GM18867 (cell line): ENCODE data around the gene ARPIN.
"Not testable (repeated sequence)": the region's sequence is repeated elsewhere in the genome, so short reads cannot be mapped to it uniquely, and the experiment has no call there.

Experiments
- ATAC-seq: cut with Tn5 transposase; IDR thresholded peaks from one replicate; pipeline ENCODE4 v1.9.1; 2021; ENCODE audit warnings: mild to moderate bottlenecking, moderate library complexity; ENCODE audit not compliant: unreplicated experiment

Gene ARPIN

GRCh38 chr15:89910891-89911626, 1.7 kb downstream of the ARPIN start:
- no peak for ATAC-seq

- no peak for ATAC-seq
Observed at GRCh38 chr15:89909611-89910010, 3.1 kb downstream of the ARPIN start.

- no peak for ATAC-seq
Observed at GRCh38 chr15:89908226-89908625, 4.5 kb downstream of the ARPIN start.

GRCh38 chr15:89907289-89907688, 5.5 kb downstream of the ARPIN start:
- ATAC-seq, result no peak

GRCh38 chr15:89905846-89906378, 6.8 kb downstream of the ARPIN start:
- ATAC-seq, result no peak

- ATAC-seq, result no peak
Observed at GRCh38 chr15:89904519-89904918, 8.2 kb downstream of the ARPIN start.

GRCh38 chr15:89903858-89904130, 9.0 kb downstream of the ARPIN start:
- ATAC-seq, result no peak

GRCh38 chr15:89903015-89903857, 9.5 kb downstream of the ARPIN start:
- no peak for ATAC-seq

- ATAC-seq, result no peak
Observed at GRCh38 chr15:89900849-89901248, 11.9 kb downstream of the ARPIN start.

GRCh38 chr15:89899951-89900567, 12.7 kb downstream of the ARPIN start:
- no peak for ATAC-seq

- ATAC-seq, result no peak
Observed at GRCh38 chr15:89899295-89899945, 13.3 kb downstream of the ARPIN start.

GRCh38 chr15:89898614-89899294, 14.0 kb downstream of the ARPIN start:
- peak; percentile 42 for ATAC-seq

- no peak for ATAC-seq
Observed at GRCh38 chr15:89898146-89898545, 14.6 kb downstream of the ARPIN start.

- ATAC-seq, result peak; percentile 90
Observed at GRCh38 chr15:89893696-89894447, 18.9 kb downstream of the ARPIN start, which contains the start of gene AP3S2. AP3S2 (minus strand) TSS chr15:89893994; CDS start chr15:89893949, 45 bp downstream.

- no peak for ATAC-seq
Observed at GRCh38 chr15:89893027-89893426, 19.7 kb downstream of the ARPIN start.

GRCh38 chr15:89888214-89888804, 24.4 kb downstream of the ARPIN start:
- no peak for ATAC-seq

GRCh38 chr15:89885611-89886010, 27.1 kb downstream of the ARPIN start:
- ATAC-seq, result no peak

GRCh38 chr15:89885179-89885578, 27.6 kb downstream of the ARPIN start:
- ATAC-seq, result not testable (repeated sequence)

GRCh38 chr15:89883518-89883917, 29.2 kb downstream of the ARPIN start:
- ATAC-seq, result no peak
